ENCODE data around the gene SDR39U1.

- TF ChIP-seq, protein P1, sequence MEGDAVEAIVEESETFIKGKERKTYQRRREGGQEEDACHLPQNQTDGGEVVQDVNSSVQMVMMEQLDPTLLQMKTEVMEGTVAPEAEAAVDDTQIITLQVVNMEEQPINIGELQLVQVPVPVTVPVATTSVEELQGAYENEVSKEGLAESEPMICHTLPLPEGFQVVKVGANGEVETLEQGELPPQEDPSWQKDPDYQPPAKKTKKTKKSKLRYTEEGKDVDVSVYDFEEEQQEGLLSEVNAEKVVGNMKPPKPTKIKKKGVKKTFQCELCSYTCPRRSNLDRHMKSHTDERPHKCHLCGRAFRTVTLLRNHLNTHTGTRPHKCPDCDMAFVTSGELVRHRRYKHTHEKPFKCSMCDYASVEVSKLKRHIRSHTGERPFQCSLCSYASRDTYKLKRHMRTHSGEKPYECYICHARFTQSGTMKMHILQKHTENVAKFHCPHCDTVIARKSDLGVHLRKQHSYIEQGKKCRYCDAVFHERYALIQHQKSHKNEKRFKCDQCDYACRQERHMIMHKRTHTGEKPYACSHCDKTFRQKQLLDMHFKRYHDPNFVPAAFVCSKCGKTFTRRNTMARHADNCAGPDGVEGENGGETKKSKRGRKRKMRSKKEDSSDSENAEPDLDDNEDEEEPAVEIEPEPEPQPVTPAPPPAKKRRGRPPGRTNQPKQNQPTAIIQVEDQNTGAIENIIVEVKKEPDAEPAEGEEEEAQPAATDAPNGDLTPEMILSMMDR (IDR thresholded peaks at IDR 0.05) = no peak
- TF ChIP-seq POLR2A (IDR thresholded peaks at IDR 0.05) (no peak), EP300 (IDR thresholded peaks at IDR 0.05) (no peak), POLR2AphosphoS5 (IDR thresholded peaks at IDR 0.05) (no peak)
Measured at GRCh38 chr14:24483604-24484252, 41.2 kb upstream of the SDR39U1 start.
